GM19193 (cell line): ENCODE data around the gene SAFB.

Experiments used
- POLR2A ChIP-seq: IDR thresholded peaks from 4 replicates; pipeline ENCODE4 v1.6.1; 2011; ENCODE audit not compliant: insufficient read depth, insufficient read length; ENCODE audit errors: extremely low read depth

Gene SAFB

GRCh38 chr19:5680437-5681368 is 57.8 kb downstream of the SAFB start, which contains the start of the genes HSD11B1L and MICOS13:
TSS of gene HSD11B1L (plus strand) at chr19:5681027. CDS start at chr19:5684833, 3,806 bp downstream.
TSS of gene MICOS13 (minus strand) at chr19:5680516. CDS start at chr19:5680486, 30 bp downstream.
- peak; percentile 75 for TF ChIP-seq POLR2A

- TF ChIP-seq POLR2A = no peak
Measured at GRCh38 chr19:5681391-5682106, 58.7 kb downstream of the SAFB start.

GRCh38 chr19:5682107-5682482 is 59.2 kb downstream of the SAFB start:
- no peak for TF ChIP-seq POLR2A

- TF ChIP-seq POLR2A = no peak
Measured at GRCh38 chr19:5683177-5683886, 60.4 kb downstream of the SAFB start.

- TF ChIP-seq POLR2A = no peak
Measured at GRCh38 chr19:5684694-5685430, 62.0 kb downstream of the SAFB start.

DNA sequence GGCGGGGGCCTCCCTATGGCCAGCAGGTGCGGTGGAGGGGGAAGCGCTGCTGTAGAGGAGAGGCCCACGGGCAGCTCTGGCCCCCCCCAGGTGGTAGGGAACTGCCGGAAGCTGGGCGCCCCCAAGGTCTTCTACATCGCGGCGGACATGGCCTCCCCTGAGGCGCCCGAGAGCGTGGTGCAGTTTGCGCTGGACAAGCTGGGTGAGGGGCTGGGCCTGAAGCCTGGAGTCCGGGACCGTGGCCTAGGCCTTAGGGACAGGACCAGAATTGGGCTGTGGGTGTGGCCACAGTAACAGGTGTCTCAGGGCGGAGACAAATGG is 63.4 kb downstream of the SAFB start:
- peak; percentile 27 for TF ChIP-seq POLR2A

- TF ChIP-seq POLR2A = no peak
Measured at GRCh38 chr19:5686647-5687359, 63.9 kb downstream of the SAFB start.

- TF ChIP-seq POLR2A = no peak
Measured at GRCh38 chr19:5687360-5688198, 64.7 kb downstream of the SAFB start.

DNA sequence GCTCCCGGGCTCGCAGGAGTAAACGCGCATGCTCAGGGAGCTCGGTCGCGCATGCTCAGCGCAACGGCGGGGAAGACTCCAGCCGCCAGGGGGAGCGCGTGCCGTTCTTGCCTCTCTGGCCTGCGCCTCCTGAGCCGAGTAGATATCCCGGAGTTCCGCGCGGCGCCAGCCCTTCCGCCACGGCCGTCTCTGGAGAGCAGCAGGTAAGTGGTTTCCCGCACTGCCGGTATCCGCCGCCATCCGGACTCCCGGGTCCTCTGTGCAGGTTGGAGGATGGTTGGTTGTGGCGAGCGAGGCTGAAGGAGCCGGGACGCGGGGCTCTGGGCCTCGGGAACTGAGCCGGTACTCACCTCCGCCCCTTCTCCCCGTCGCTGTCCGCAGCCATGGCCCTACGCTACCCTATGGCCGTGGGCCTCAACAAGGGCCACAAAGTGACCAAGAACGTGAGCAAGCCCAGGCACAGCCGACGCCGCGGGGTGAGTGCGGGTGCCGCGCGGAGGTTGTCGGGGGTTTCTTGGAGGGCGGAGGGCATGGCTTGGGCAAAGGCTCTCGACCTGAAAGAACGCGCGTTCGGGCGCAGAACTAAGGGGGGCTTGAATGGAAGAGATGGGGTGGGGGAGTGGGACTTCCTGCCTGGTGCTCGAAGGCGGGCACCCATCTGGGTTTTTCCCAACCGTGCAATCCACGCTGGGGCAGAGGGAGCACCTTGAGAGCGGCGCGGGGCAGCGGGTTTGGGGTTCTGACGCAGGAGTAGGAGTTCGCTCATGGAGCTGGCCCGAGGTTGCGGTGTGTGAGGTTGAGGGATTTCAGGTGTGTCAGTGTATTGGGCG is 67.5 kb downstream of the SAFB start, which contains the start of gene RPL36:
RPL36 (plus strand) TSS at position 171 of the 830 bp plus-strand sequence; CDS start at position 384, 213 bp downstream.
- peak; percentile 99 for TF ChIP-seq POLR2A

GRCh38 chr19:5690955-5691821 is 68.3 kb downstream of the SAFB start:
- no peak for TF ChIP-seq POLR2A
